Coronary artery (tissue), 2 donors: ENCODE data around the gene KRTAP12-3.
"Not testable (repeated sequence)": the region's sequence is repeated elsewhere in the genome, so short reads cannot be mapped to it uniquely, and the experiment has no call there.

Experiments used
- DNase-seq: peaks from one replicate; pipeline ENCODE4 v3.0.0-alpha.2; 2017; ENCODE audit warnings: low spot score
- H3K27ac ChIP-seq, 2 donors: fragments of 200-600 bp; sonication (generic); one replicate each; pipeline ENCODE4 v1.5.1; 2016 to 2019
- H3K4me3 ChIP-seq: fragments of 200-600 bp; sonication (generic); 2 replicates; pipeline ENCODE4 v1.5.1; 2016; ENCODE audit warnings: mild to moderate bottlenecking, moderate library complexity
- CTCF ChIP-seq: fragments of 200-600 bp; sonication (generic); IDR thresholded peaks from one replicate; pipeline ENCODE4 v1.5.1; 2019; ENCODE audit warnings: antibody characterized with exemption

KRTAP12-3 gene

DNA sequence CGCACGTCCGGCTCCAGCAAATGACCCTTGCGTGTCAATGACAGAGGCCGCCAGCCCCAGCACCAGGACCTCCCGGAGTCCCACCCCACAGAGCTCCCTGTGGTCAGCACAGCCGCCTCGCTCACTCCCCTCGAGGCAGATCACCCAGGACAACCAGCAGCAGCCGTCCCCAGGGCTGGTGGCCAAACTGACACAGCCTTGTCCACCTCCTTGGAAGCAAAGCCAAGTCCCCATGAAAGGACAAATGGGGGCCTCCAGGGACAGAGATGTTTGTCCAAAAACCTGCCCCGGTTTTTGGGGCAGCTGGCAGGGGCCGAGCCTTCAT is 18.4 kb upstream of the KRTAP12-3 start:
- TF ChIP-seq CTCF = no peak
- H3K27ac ChIP-seq = no peak overlapping the region
- DNase-seq = peak; percentile 56
- no peak overlapping the region for H3K4me3 ChIP-seq

GRCh38 chr21:44640761-44641160 is 17.0 kb upstream of the KRTAP12-3 start:
- no peak for TF ChIP-seq CTCF
- no peak overlapping the region for H3K27ac ChIP-seq
- no peak overlapping the region for H3K4me3 ChIP-seq
- no peak for DNase-seq

DNA sequence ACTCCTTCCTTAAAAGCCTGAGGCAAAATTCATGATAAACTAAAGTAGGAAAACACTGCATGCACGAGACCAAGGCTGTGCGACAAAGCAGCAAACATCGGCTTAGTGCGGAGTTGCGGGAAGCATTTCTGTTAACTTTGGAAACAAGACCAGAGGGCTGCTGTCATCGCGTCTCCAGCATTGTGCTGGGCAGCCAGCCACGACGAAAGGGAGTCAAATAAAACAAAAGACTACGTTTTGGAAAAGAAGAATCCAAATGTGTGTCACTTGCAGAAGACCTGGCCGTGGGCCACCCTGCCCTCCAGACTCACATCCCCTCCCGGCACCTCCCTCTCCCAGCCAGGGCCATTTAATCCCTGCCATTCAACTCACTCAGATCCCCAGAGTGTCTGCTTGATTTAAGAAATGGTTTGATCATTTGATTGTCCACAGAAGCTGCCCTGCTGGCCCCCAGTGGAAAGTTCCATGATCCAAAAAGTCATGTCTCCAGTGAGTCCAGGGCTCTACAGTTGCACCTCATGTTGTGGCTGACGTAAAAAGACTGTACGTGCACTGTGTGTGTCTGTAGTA is 13.9 kb upstream of the KRTAP12-3 start:
- no peak overlapping the region for H3K27ac ChIP-seq
- TF ChIP-seq CTCF = no peak
- DNase-seq = no peak
- H3K4me3 ChIP-seq = no peak overlapping the region

GRCh38 chr21:44644878-44645277 is 12.9 kb upstream of the KRTAP12-3 start:
- no peak overlapping the region for H3K27ac ChIP-seq
- no peak overlapping the region for H3K4me3 ChIP-seq
- no peak for DNase-seq
- no peak for TF ChIP-seq CTCF

DNA sequence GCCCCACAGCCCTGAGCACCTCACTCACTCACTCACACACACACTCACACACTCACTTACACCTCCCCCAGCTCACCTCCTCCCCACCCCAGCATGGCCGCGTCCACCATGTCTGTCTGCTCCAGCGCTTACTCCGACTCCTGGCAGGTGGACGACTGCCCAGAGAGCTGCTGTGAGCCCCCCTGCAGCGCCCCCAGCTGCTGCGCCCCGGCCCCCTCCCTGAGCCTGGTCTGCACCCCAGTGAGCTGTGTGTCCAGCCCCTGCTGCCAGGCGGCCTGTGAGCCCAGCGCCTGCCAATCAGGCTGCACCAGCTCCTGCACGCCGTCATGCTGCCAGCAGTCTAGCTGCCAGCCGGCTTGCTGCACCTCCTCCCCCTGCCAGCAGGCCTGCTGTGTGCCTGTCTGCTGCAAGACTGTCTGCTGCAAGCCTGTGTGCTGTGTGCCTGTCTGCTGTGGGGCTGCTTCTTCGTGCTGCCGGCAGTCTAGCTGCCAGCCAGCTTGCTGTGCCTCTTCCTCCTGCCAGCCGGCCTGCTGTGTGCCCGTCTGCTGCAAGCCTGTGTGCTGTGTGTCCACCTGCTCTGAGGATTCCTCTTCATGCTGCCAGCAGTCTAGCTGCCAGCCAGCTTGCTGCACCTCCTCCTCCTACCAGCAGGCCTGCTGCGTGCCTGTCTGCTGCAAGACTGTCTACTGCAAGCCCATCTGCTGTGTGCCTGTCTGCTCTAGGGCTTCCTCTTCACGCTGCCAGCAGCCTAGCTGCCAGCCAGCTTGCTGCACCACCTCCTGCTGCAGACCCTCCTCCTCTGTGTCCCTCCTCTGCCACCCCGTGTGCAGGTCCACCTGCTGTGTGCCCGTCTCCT is 11.1 kb upstream of the KRTAP12-3 start, which contains the start of gene KRTAP10-11:
TSS of gene KRTAP10-11 (plus strand) at position 49 of the 856 bp plus-strand sequence. CDS start at position 94, 45 bp downstream.
- H3K27ac ChIP-seq, DNase-seq, H3K4me3 ChIP-seq: not testable (repeated sequence)

GRCh38 chr21:44647222-44647552 is 10.5 kb upstream of the KRTAP12-3 start:
- Histone ChIP-seq H3K4me3 (no peak overlapping the region), H3K27ac (no peak overlapping the region)
- no peak for TF ChIP-seq CTCF
- no peak for DNase-seq

DNA sequence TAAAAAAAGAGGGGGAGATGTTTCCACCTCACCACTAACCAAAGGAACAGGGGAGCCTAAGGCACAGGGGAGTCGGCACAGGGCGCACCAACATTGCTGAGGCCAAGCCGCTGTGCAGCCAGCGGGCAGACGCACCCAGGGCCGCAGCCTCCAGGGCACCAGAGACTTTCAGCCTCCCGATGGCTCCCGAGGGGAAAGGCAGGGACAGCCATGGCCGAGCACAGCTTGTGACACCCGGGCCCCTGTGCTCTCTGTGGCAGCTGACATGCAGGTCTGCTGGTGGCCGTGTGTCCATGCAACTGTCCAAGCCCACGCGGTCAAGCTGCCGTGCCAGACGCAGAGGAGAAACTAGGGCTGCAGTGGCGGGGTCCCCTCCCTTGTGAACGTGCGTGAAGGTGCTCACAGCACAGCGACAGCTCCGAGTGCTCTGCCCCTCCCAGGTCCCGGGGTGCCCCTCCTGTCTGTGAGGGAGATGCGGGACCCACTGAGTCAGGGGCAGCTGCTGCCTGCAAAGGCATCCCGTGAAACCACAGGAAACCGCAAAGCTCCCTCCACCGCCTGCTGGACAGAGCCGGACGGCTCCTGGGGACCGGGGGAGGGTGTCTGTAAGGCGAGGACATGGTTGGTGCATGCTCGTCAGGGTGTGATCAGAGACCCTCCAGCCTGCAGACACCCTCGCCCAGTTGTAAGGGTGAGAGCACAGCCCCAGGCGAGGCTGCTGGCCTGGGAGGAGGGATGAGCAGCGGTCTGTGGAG is 9.0 kb upstream of the KRTAP12-3 start:
- DNase-seq = no peak
- no peak for TF ChIP-seq CTCF
- Histone ChIP-seq H3K27ac (no peak overlapping the region), H3K4me3 (no peak overlapping the region)
